ENCODE measurements around the gene CFAP20.
"Not testable (repeated sequence)": the region's sequence is repeated elsewhere in the genome, so short reads cannot be mapped to it uniquely, and the experiment has no call there.

CFAP20 gene

GRCh38 chr16:58095575-58095960, 33.6 kb downstream of the CFAP20 start:
- not testable (repeated sequence) for DNase-seq

GRCh38 chr16:58094791-58095574, 34.2 kb downstream of the CFAP20 start:
- no peak for DNase-seq

GRCh38 chr16:58094026-58094425, 35.2 kb downstream of the CFAP20 start:
- DNase-seq: no peak

- DNase-seq: not testable (repeated sequence)
These were observed 38.8 kb downstream of the CFAP20 start for GRCh38 chr16:58090396-58090795.

- DNase-seq: no peak
These were observed 41.1 kb downstream of the CFAP20 start for GRCh38 chr16:58088091-58088490.

- no peak for DNase-seq
These were observed 41.8 kb downstream of the CFAP20 start for GRCh38 chr16:58087209-58087913.

- DNase-seq: peak; percentile 6
These were observed 42.6 kb downstream of the CFAP20 start for GRCh38 chr16:58086381-58087208.

- DNase-seq: no peak
These were observed 43.5 kb downstream of the CFAP20 start for GRCh38 chr16:58085584-58086251.

GRCh38 chr16:58085171-58085570, 44.0 kb downstream of the CFAP20 start:
- no peak for DNase-seq

- no peak for DNase-seq
These were observed 44.5 kb downstream of the CFAP20 start for GRCh38 chr16:58084635-58085034.

- no peak for DNase-seq
These were observed 46.8 kb downstream of the CFAP20 start for GRCh38 chr16:58082381-58082780.

GRCh38 chr16:58080657-58081056, 48.5 kb downstream of the CFAP20 start:
- not testable (repeated sequence) for DNase-seq

- no peak for DNase-seq
These were observed 51.4 kb downstream of the CFAP20 start for GRCh38 chr16:58077796-58078195.

GRCh38 chr16:58076514-58076913, 52.7 kb downstream of the CFAP20 start:
- no peak for DNase-seq

GRCh38 chr16:58074657-58075056, 54.5 kb downstream of the CFAP20 start:
- DNase-seq: no peak

GRCh38 chr16:58073086-58073485, 56.1 kb downstream of the CFAP20 start:
- DNase-seq: not testable (repeated sequence)

GRCh38 chr16:58072134-58072533, 57.0 kb downstream of the CFAP20 start:
- not testable (repeated sequence) for DNase-seq

- no peak for DNase-seq
These were observed 58.6 kb downstream of the CFAP20 start for GRCh38 chr16:58070585-58070984.
